Cardiac atrium fibroblast (primary cell): ENCODE measurements around the gene INS. TPM values are rescaled to one million over a fixed set of nuclear protein-coding genes. Genes with fewer than 3 reads are reported as not detected.

Source experiments
- total RNA-seq: library from RNA; depleted of rRNA; stranded (reverse); fragments of >200 nt; gene quantifications from 2 replicates; pipeline ENCODE4 v1.2.3, GENCODE V29; 2015

INS gene
- total RNA-seq: not detected in 2 replicates

DNA sequence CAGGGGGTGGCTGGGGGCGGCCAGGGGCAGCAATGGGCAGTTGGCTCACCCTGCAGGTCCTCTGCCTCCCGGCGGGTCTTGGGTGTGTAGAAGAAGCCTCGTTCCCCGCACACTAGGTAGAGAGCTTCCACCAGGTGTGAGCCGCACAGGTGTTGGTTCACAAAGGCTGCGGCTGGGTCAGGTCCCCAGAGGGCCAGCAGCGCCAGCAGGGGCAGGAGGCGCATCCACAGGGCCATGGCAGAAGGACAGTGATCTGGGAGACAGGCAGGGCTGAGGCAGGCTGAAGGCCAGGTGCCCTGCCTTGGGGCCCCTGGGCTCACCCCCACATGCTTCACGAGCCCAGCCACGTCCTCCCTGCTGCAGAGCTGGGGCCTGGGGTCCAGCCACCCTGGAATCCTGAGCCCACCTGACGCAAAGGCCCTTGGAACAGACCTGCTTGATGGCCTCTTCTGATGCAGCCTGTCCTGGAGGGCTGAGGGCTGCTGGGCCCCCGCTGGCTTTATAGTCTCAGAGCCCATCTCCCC, at the start of gene INS:
INS (minus strand) TSS at position 474 of the 524 bp plus-strand sequence; CDS start at position 236, 238 bp downstream.

DNA sequence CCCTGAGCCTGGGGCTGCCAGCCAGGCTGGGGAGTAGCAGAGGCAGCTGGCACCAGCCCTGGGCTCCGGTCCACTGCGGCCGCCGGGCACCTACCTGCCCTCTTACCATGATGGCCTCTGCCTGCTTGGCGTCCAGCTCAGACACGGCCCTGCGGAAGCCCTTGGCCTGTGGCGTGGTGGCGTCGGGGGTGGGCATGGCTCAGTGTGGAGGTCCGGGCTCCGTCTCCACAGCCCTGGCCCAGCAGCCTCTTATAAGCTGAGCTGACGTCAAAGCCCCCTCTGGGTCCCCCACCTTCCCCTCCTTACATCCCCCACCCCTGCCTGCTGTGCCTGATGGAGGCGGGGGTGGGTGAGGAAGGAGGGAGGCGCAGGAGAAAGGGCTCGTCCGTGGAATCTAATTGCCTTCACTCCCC, 10.6 kb upstream of the INS start, which contains the start of gene TH:
TH (minus strand) TSS at position 225 of the 413 bp plus-strand sequence; CDS start at position 196, 29 bp downstream.

DNA sequence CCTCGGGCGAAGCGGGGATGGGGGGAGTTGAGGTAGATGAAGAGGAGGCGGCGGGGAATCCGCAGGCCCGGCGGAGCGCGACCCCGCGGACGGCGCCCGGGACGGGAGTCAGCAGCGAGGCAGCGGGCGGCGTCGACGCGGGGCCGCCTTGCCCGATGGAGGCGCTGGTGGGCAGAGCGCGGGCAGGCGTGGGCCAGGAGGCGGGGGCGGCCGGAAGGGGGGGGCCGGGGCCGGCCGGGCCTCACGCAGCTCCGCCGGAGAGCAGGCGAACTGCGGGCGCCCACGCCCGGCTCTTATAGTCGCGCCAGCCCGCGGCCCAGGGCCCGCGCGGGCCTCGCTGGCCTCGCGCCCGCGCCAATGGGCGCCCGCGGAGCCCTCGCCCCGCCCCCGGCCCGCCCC, 21.9 kb downstream of the INS start, which contains the start of gene IGF2:
IGF2 (minus strand) TSS at position 267 of the 399 bp plus-strand sequence. CDS start 3,866 bp downstream, outside the sequence.

Other genes with a start within 250 kb of the INS start
- 3.6 and 5.1 TPM in 2 replicates for gene TNNT3, start 241.5 kb downstream of the INS start, total RNA-seq
- 73.5 and 77.3 TPM in 2 replicates for gene MRPL23, start 213.9 kb downstream of the INS start, total RNA-seq
- gene H19, start 163.4 kb downstream of the INS start, total RNA-seq: 2,200 and 5,783 TPM in 2 replicates
- 28.7 and 54.3 TPM in 2 replicates for gene IGF2, start 21.8 kb downstream of the INS start, total RNA-seq
- not detected in 2 replicates for gene TH, start 10.6 kb upstream of the INS start, total RNA-seq
- 3.1 TPM in 1 of 2 replicates, not detected in the other for gene ASCL2, start 109.4 kb upstream of the INS start, total RNA-seq
- not detected in 2 replicates for gene C11orf21, start 140.7 kb upstream of the INS start, total RNA-seq
- gene TSPAN32, start 140.8 kb upstream of the INS start, total RNA-seq: not detected in 2 replicates
- gene CD81, start 216.1 kb upstream of the INS start, total RNA-seq: 289 and 362 TPM in 2 replicates
- gene TSSC4, start 239.5 kb upstream of the INS start, total RNA-seq: 32.1 and 57.8 TPM in 2 replicates